Sigmoid colon (tissue), 7 donors: ENCODE results near the gene IL4I1. TPM values are rescaled to one million over a fixed set of nuclear protein-coding genes. Genes with fewer than 3 reads are reported as not detected.

ENCODE experiments used
- DNase-seq: peaks from one replicate; pipeline ENCODE4 v3.0.0-alpha.2; 2019
- H3K27ac ChIP-seq, 4 donors: fragments of 200-600 bp; sonication (generic); one replicate each; pipeline ENCODE4 v1.5.1; 2016 to 2019; ENCODE audit warnings: mild to moderate bottlenecking in 1 of 4
- H3K27me3 ChIP-seq, 3 donors: fragments of 200-600 bp; sonication (generic); one replicate each; pipeline ENCODE4 v1.5.1; 2019; ENCODE audit warnings: mild to moderate bottlenecking in 1 of 3
- H3K36me3 ChIP-seq, 4 donors: fragments of 200-600 bp; sonication (generic); one replicate each; pipeline ENCODE4 v1.5.1; 2016 to 2019
- H3K4me1 ChIP-seq, 4 donors: fragments of 200-600 bp; sonication (generic); one replicate each; pipeline ENCODE4 v1.5.1; 2017 to 2019
- H3K4me3 ChIP-seq, 4 donors: fragments of 200-600 bp; sonication (generic); one replicate each; pipeline ENCODE4 v1.5.1; 2017 to 2019; ENCODE audit warnings: mild to moderate bottlenecking in 2 of 4, moderate library complexity in 1 of 4
- H3K9me3 ChIP-seq, 4 donors: fragments of 200-600 bp in 3 of 4; sonication (generic) in 3 of 4; one replicate each; pipeline versions ENCODE4 v1.5.1 to v1.6.1; 2013 to 2019
- EP300 ChIP-seq, 4 donors: sonication (generic); formaldehyde crosslinking; IDR thresholded peaks; one replicate each; pipeline ENCODE4 v1.6.1; 2017; ENCODE audit warnings: antibody characterized with exemption in 4 of 4
- POLR2A ChIP-seq, 2 donors: fragments of 450-650 bp; IDR thresholded peaks; one replicate each; pipeline ENCODE4 v1.6.1; 2016; ENCODE audit warnings: antibody characterized with exemption in 2 of 2, mild to moderate bottlenecking in 2 of 2, moderate library complexity in 2 of 2
- POLR2AphosphoS5 ChIP-seq, 4 donors: sonication (generic); formaldehyde crosslinking; IDR thresholded peaks; one replicate each; pipeline ENCODE4 v1.6.1; 2017; ENCODE audit warnings: antibody characterized with exemption in 4 of 4
- WGBS, 2 donors: extraction: QIAGEN DNeasy Blood & Tissue Kit; methylation state at CpG; one replicate each; pipeline ENCODE4 v1.1.7; 2013; 5-methylcytosine and 5-hydroxymethylcytosine counted together
- intact Hi-C: fragments of 100-400 bp; cut with DNase I; formaldehyde crosslinking; loops from one replicate; pipeline ENCODE4 v1.15.1; 2023
- polyA plus RNA-seq, 3 donors: library from polyadenylated mRNA; stranded (reverse); fragments of 200-250 nt; gene quantifications; one replicate each; pipeline ENCODE4 v1.2.3, GENCODE V29; 2013
- total RNA-seq, 4 donors: library from RNA; depleted of rRNA; stranded (reverse); fragments of >200 nt; gene quantifications; one replicate each; pipeline ENCODE4 v1.1.0, GENCODE V29; 2016
- TF ChIP-seq, protein P1 (sequence below), 4 experiments: fragments of 450-650 bp in 3 of 4; fragments of 200-600 bp in 1 of 4; IDR thresholded peaks; one replicate each; pipeline ENCODE4 v1.5.1; 2016 to 2019; ENCODE audit warnings: antibody characterized with exemption in 4 of 4, mild to moderate bottlenecking in 3 of 4, moderate library complexity in 2 of 4
- donor health status: healthy with polysubstance abuse.
- donor health status: Bipolar disorder and iron deficiency.
- donor health status: healthy.

IL4I1 gene
- total and polyA plus RNA-seq, 7 donors, result 0.28 to 6.8 (median 0.66) TPM

DNA sequence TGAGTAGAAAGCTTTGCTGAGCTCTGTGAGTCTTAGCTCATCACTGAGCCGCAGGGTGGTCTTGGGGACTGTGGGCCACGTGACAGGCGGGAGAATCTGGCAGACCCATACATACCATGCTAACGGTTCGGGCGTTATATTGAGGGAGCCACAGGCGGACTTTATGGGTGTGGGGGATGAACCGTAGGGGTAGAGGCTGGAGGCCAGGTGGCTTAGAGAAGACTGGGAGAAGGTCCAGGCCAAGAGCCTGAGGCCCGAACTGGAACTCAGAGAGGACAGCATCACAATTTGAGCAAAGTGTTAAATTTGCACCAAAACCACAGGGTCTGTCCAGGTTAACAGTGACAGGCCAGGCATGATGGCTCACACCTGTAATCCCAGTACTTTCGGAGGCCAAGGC lies 17.0 kb upstream of the IL4I1 start:
- intact Hi-C loops, result no loop called here
- H3K4me3 ChIP-seq, result no peak overlapping the region
- H3K36me3 ChIP-seq, result peaks cover 0 to 45% (median 11%) of the 10 kb centered on the region in 4 donors
- H3K9me3 ChIP-seq, result no peaks in the 10 kb centered on the region
- peaks cover 0 to 12% (median 5%) of the 10 kb centered on the region in 4 donors for H3K4me1 ChIP-seq
- DNase-seq, result no peak
- no peaks in the 10 kb centered on the region for H3K27me3 ChIP-seq
- no peak overlapping the region for H3K27ac ChIP-seq
- TF ChIP-seq POLR2A (IDR thresholded peaks at IDR 0.05), result no peak
- TF ChIP-seq, protein P1, sequence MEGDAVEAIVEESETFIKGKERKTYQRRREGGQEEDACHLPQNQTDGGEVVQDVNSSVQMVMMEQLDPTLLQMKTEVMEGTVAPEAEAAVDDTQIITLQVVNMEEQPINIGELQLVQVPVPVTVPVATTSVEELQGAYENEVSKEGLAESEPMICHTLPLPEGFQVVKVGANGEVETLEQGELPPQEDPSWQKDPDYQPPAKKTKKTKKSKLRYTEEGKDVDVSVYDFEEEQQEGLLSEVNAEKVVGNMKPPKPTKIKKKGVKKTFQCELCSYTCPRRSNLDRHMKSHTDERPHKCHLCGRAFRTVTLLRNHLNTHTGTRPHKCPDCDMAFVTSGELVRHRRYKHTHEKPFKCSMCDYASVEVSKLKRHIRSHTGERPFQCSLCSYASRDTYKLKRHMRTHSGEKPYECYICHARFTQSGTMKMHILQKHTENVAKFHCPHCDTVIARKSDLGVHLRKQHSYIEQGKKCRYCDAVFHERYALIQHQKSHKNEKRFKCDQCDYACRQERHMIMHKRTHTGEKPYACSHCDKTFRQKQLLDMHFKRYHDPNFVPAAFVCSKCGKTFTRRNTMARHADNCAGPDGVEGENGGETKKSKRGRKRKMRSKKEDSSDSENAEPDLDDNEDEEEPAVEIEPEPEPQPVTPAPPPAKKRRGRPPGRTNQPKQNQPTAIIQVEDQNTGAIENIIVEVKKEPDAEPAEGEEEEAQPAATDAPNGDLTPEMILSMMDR (IDR thresholded peaks at IDR 0.05), result no peak
- 90 to 94% methylated on average over 10 of the region's 10 CpGs for WGBS, 2 donors

DNA sequence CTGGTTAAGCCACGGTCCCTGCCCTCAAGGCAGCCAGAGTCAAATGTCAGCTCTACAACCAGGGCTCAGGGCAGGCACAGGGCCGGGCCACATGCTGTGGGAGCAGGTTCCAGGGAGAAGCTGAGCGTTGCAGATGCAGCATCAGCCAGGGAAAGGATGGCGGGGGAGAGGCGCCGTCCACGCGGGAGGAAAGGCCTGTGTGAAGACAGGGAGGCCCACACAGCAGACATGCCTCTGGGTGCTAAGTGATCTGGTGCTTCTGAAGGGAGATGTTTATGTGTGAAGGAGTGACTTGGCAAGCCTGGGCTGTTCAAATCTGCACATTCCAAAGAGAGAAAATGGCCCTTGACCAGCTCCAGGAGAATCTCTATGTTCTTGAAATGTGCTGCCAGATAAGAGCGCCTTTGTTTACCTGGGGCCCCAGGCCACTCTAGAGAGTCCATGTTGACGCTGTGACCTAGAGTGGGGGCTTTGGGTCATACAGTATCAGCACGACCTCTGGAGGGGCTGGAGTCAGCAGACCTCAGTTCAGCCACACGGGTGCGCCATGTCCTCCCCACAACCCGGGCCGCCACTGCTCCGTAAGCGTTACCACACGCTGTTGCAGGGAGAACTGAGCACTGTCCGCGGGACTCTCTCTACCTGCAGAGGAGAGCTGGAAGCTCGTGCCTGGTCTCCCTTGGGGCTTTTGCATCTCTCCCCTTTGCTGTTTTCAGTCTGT lies 16.4 kb upstream of the IL4I1 start:
- H3K4me3 ChIP-seq, result no peak overlapping the region
- no peak for TF ChIP-seq POLR2A (IDR thresholded peaks at IDR 0.05)
- TF ChIP-seq EP300 (IDR thresholded peaks at IDR 0.05), result no peak
- TF ChIP-seq, protein P1 (IDR thresholded peaks at IDR 0.05), result no peak
- TF ChIP-seq POLR2AphosphoS5 (IDR thresholded peaks at IDR 0.05), result no peak
- H3K27ac ChIP-seq, result no peak overlapping the region
- 87 to 89% methylated on average over 21 of the region's 21 CpGs for WGBS, 2 donors
- H3K36me3 ChIP-seq, result peaks cover 5 to 47% (median 17%) of the 10 kb centered on the region in 4 donors
- H3K27me3 ChIP-seq, result no peaks in the 10 kb centered on the region
- H3K4me1 ChIP-seq, result peaks cover 0 to 12% (median 5%) of the 10 kb centered on the region in 4 donors
- DNase-seq, result no peak
- intact Hi-C loops, result no loop called here
- no peaks in the 10 kb centered on the region for H3K9me3 ChIP-seq

DNA sequence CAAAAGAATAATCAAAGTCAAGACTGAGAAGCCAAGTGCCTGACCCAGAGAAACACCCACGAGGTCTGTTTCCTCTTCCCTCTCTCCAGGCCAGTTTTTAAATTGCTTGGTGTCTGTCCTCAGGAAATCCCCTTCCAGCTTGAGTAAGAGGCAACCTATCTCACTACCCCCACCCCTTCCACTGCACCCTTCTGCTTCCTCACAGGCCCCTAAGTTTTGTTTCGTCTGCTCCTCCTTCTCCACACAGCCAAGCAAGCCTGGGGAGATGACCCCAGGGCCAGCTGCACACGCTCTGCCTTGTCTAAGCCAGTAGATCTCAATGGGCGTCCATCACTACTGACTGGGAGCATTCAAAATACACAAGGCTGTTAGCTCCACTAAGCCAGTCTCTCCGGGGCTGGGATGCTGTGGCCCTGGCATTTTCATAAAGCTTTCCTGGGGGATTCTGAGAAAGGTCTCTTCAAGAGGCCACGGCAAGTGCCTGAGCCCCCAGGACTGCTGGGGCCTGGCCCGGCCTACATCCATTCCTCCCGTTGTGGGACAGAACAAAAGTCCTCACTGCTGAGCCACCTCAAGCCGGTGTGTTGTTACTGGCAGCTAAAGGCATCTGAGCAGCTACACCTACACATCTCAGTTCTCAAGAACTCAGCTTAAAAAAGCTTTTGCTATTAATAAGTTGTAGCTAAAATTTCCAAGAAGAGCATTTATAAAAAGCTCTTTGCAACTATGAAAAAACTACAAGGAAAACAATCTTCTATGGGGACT lies 14.9 kb upstream of the IL4I1 start:
- Histone ChIP-seq H3K4me3 (no peak overlapping the region), H3K27ac (peak overlapping the region in 2 of 4 donors; percentile 27 to 33), H3K4me1 (peaks cover 0 to 12% (median 5%) of the 10 kb centered on the region in 4 donors), H3K9me3 (no peaks in the 10 kb centered on the region), H3K36me3 (peaks cover 11 to 50% (median 20%) of the 10 kb centered on the region in 4 donors), H3K27me3 (no peaks in the 10 kb centered on the region)
- intact Hi-C loops, result no loop called here
- DNase-seq, result no peak
- WGBS, 2 donors, result 66 to 76% methylated on average over 9 of the region's 9 CpGs
- TF ChIP-seq, protein P1 (IDR thresholded peaks at IDR 0.05), result no peak
- no peak for TF ChIP-seq POLR2A (IDR thresholded peaks at IDR 0.05)
- TF ChIP-seq POLR2AphosphoS5 (IDR thresholded peaks at IDR 0.05), result no peak
- TF ChIP-seq EP300 (IDR thresholded peaks at IDR 0.05), result no peak

DNA sequence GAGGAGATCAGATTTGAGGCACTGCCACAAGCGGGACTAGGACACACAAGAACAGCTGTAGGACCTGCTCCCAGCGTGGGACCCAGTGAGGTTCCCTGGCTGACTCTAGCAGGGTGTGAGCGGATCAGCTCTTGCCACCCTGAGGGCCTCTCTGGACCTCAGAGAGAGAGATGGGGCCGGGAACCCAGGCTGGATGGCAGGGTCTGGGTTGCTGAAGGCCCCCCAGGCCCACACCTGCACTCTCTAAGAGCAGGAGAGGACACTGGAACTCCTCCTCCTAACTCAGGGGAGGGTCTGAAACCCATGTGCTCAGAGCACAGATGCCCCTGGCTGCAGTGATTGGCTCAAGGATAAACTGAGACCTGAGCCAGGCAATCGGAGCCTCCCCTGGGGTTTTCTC lies 13.5 kb upstream of the IL4I1 start:
- TF ChIP-seq POLR2A (IDR thresholded peaks at IDR 0.05) (no peak), EP300 (IDR thresholded peaks at IDR 0.05) (no peak), POLR2AphosphoS5 (IDR thresholded peaks at IDR 0.05) (no peak)
- Histone ChIP-seq H3K27ac (no peak overlapping the region), H3K36me3 (peaks cover 11 to 49% (median 19%) of the 10 kb centered on the region in 4 donors), H3K4me3 (no peak overlapping the region), H3K4me1 (peaks cover 0 to 12% (median 5%) of the 10 kb centered on the region in 4 donors), H3K9me3 (no peaks in the 10 kb centered on the region), H3K27me3 (no peaks in the 10 kb centered on the region)
- DNase-seq, result no peak
- WGBS, 2 donors, result 92 to 95% methylated on average over 5 of the region's 5 CpGs
- intact Hi-C loops, result no loop called here
